Sigmoid colon (tissue), 4 donors: ENCODE results near the gene C19orf67.

Experiments used
- CTCF ChIP-seq, 4 experiments: fragments of 450-650 bp in 3 of 4; fragments of 200-600 bp in 1 of 4; IDR thresholded peaks; one replicate each; pipeline ENCODE4 v1.5.1; 2016 to 2019; ENCODE audit warnings: antibody characterized with exemption in 4 of 4, mild to moderate bottlenecking in 3 of 4, moderate library complexity in 2 of 4
- EP300 ChIP-seq, 4 donors: sonication (generic); formaldehyde crosslinking; IDR thresholded peaks; one replicate each; pipeline ENCODE4 v1.6.1; 2017; ENCODE audit warnings: antibody characterized with exemption in 4 of 4
- POLR2A ChIP-seq, 2 donors: fragments of 450-650 bp; IDR thresholded peaks; one replicate each; pipeline ENCODE4 v1.6.1; 2016; ENCODE audit warnings: antibody characterized with exemption in 2 of 2, mild to moderate bottlenecking in 2 of 2, moderate library complexity in 2 of 2

- TF ChIP-seq CTCF (IDR thresholded peaks at IDR 0.05) (no peak), EP300 (IDR thresholded peaks at IDR 0.05) (no peak), POLR2A (IDR thresholded peaks at IDR 0.05) (no peak)
Measured at GRCh38 chr19:14101003-14101545, 15.5 kb upstream of the C19orf67 start.
